Activated T-helper 2 cell treated with anti-CD3 and anti-CD28 coated beads, Interferon-gamma antibody, Interleukin-2, Interleukin-4, amounts not matched to agents 10 μg/mL and 5 μg/mL and 100 μg/mL, durations not matched to agents 14 hours and 24 hours and 36 hours (primary cell): ENCODE measurements around the gene RAB3D. TPM values are rescaled to one million over a fixed set of nuclear protein-coding genes. Genes with fewer than 3 reads are reported as not detected.
"Not testable (repeated sequence)": the region's sequence is repeated elsewhere in the genome, so short reads cannot be mapped to it uniquely, and the experiment has no call there.

Experiments used
- DNase-seq: peaks from one replicate; pipeline ENCODE4 v3.0.0; 2021; ENCODE audit warnings: low spot score
- H3K27ac Mint-ChIP-seq: one replicate; pipeline ENCODE4 v1.8.0; 2021; ENCODE audit warnings: mixed read lengths
- H3K27me3 Mint-ChIP-seq: one replicate; pipeline ENCODE4 v1.8.0; 2021; ENCODE audit warnings: low read depth, mixed read lengths
- H3K36me3 Mint-ChIP-seq: one replicate; pipeline ENCODE4 v1.8.0; 2021; ENCODE audit warnings: low read depth, mixed read lengths
- H3K4me1 Mint-ChIP-seq: one replicate; pipeline ENCODE4 v1.8.0; 2021; ENCODE audit warnings: low read depth, mixed read lengths
- H3K4me3 Mint-ChIP-seq: one replicate; pipeline ENCODE4 v1.8.0; 2021; ENCODE audit warnings: low read depth, mild to moderate bottlenecking, moderate library complexity, mixed read lengths
- H3K9me3 Mint-ChIP-seq: one replicate; pipeline ENCODE4 v1.8.0; 2021; ENCODE audit warnings: mixed read lengths
- intact Hi-C: fragments of 100-400 bp; cut with micrococcal nuclease; formaldehyde crosslinking; loops from one replicate; pipeline ENCODE4 v1.15.1; 2023
- total RNA-seq: library from RNA; stranded (reverse); gene quantifications from 2 replicates; pipeline ENCODE4 v1.2.3, GENCODE V29; 2022

RAB3D gene
- total RNA-seq, 1 donor from 2014 or later, result 9.3 TPM

- peaks cover 20% of the 10 kb centered on the region for H3K4me1 Mint-ChIP-seq
- H3K9me3 Mint-ChIP-seq, result peaks cover 12% of the 10 kb centered on the region
- H3K4me3 Mint-ChIP-seq, result peak overlapping the region; percentile 96
- intact Hi-C loops, result no loop called here
- peaks cover 11% of the 10 kb centered on the region for H3K36me3 Mint-ChIP-seq
- H3K27ac Mint-ChIP-seq, result peak overlapping the region; percentile 94
- H3K27me3 Mint-ChIP-seq, result no peaks in the 10 kb centered on the region
- no peak for DNase-seq
Observed at GRCh38 chr19:11345122-11345803, 5.8 kb upstream of the RAB3D start.

- Mint-ChIP-seq H3K9me3 (no peaks in the 10 kb centered on the region), H3K4me1 (peaks cover 32% of the 10 kb centered on the region), H3K27me3 (no peaks in the 10 kb centered on the region), H3K27ac (no peak overlapping the region), H3K36me3 (peaks cover 3% of the 10 kb centered on the region), H3K4me3 (no peak overlapping the region)
- DNase-seq, result no peak
- intact Hi-C loops, result no loop called here
Observed at GRCh38 chr19:11342429-11342828, 3.0 kb upstream of the RAB3D start.

GRCh38 chr19:11340099-11340467 is 626 bp upstream of the RAB3D start:
- Mint-ChIP-seq H3K36me3 (peaks cover 16% of the 10 kb centered on the region), H3K4me1 (peaks cover 22% of the 10 kb centered on the region), H3K4me3 (peak overlapping the region; percentile 84)
- intact Hi-C loops, H3K27me3 Mint-ChIP-seq, H3K9me3 Mint-ChIP-seq, H3K27ac Mint-ChIP-seq, DNase-seq: not testable (repeated sequence)

- peaks cover 18% of the 10 kb centered on the region for H3K36me3 Mint-ChIP-seq
Observed at GRCh38 chr19:11338569-11339253, 746 bp downstream of the RAB3D start.

GRCh38 chr19:11338121-11338520 is 1.3 kb downstream of the RAB3D start:
- intact Hi-C loops, result loop anchor here (5.0 kb wide), 1 partner anchor 41 kb away; the partner anchor contains the start of gene TSPAN16
- peak overlapping the region; percentile 8 for H3K4me3 Mint-ChIP-seq
- no peak for DNase-seq
- no peak overlapping the region for H3K27ac Mint-ChIP-seq
- H3K4me1 Mint-ChIP-seq, result peaks cover 19% of the 10 kb centered on the region
- H3K9me3 Mint-ChIP-seq, result no peaks in the 10 kb centered on the region
- no peaks in the 10 kb centered on the region for H3K27me3 Mint-ChIP-seq
- H3K36me3 Mint-ChIP-seq, result peaks cover 21% of the 10 kb centered on the region

More at GRCh38 chr19:11338569-11339253, 746 bp downstream of the RAB3D start:
- no peaks in the 10 kb centered on the region for H3K27me3 Mint-ChIP-seq
- H3K9me3 Mint-ChIP-seq, result no peaks in the 10 kb centered on the region
- intact Hi-C loops, result loop anchor here (5.0 kb wide), 1 partner anchor 41 kb away; the partner anchor contains the start of gene TSPAN16
- H3K4me3 Mint-ChIP-seq, result peak overlapping the region; percentile 84
- peaks cover 19% of the 10 kb centered on the region for H3K4me1 Mint-ChIP-seq
- H3K27ac Mint-ChIP-seq, result no peak overlapping the region
- DNase-seq, result no peak

GRCh38 chr19:11337080-11337479 is 2.4 kb downstream of the RAB3D start:
- H3K4me1 Mint-ChIP-seq, result peaks cover 19% of the 10 kb centered on the region
- H3K4me3 Mint-ChIP-seq, result peak overlapping the region; percentile 17
- peaks cover 21% of the 10 kb centered on the region for H3K36me3 Mint-ChIP-seq
- no peaks in the 10 kb centered on the region for H3K27me3 Mint-ChIP-seq
- no peak for DNase-seq
- H3K27ac Mint-ChIP-seq, result no peak overlapping the region
- intact Hi-C loops, result loop anchor here (5.0 kb wide), 1 partner anchor 40 kb away; the partner anchor contains the start of gene TSPAN16
- H3K9me3 Mint-ChIP-seq, result no peaks in the 10 kb centered on the region

- H3K27ac Mint-ChIP-seq, result no peak overlapping the region
- no peak overlapping the region for H3K4me3 Mint-ChIP-seq
- intact Hi-C loops, result loop anchor here (5.0 kb wide), 1 partner anchor 38 kb away; the partner anchor contains the start of gene TSPAN16
- peaks cover 21% of the 10 kb centered on the region for H3K36me3 Mint-ChIP-seq
- no peaks in the 10 kb centered on the region for H3K9me3 Mint-ChIP-seq
- peaks cover 19% of the 10 kb centered on the region for H3K4me1 Mint-ChIP-seq
- no peak for DNase-seq
- no peaks in the 10 kb centered on the region for H3K27me3 Mint-ChIP-seq
Observed at GRCh38 chr19:11335449-11336146, 3.9 kb downstream of the RAB3D start.

- peaks cover 21% of the 10 kb centered on the region for H3K36me3 Mint-ChIP-seq
- H3K4me3 Mint-ChIP-seq, DNase-seq, H3K27ac Mint-ChIP-seq, H3K9me3 Mint-ChIP-seq, H3K27me3 Mint-ChIP-seq, intact Hi-C loops: not testable (repeated sequence)
- peaks cover 12% of the 10 kb centered on the region for H3K4me1 Mint-ChIP-seq
Observed at GRCh38 chr19:11333838-11334237, 5.6 kb downstream of the RAB3D start.

- H3K27me3 Mint-ChIP-seq, result no peaks in the 10 kb centered on the region
- no peaks in the 10 kb centered on the region for H3K9me3 Mint-ChIP-seq
- peaks cover 4% of the 10 kb centered on the region for H3K4me1 Mint-ChIP-seq
- intact Hi-C loops, result no loop called here
- peaks cover 21% of the 10 kb centered on the region for H3K36me3 Mint-ChIP-seq
- H3K27ac Mint-ChIP-seq, result no peak overlapping the region
- DNase-seq, result no peak
- no peak overlapping the region for H3K4me3 Mint-ChIP-seq
Observed at GRCh38 chr19:11332822-11333221, 6.6 kb downstream of the RAB3D start.

- H3K27ac Mint-ChIP-seq, result no peak overlapping the region
- H3K9me3 Mint-ChIP-seq, result no peaks in the 10 kb centered on the region
- no peak for DNase-seq
- no peaks in the 10 kb centered on the region for H3K4me1 Mint-ChIP-seq
- H3K36me3 Mint-ChIP-seq, result peaks cover 23% of the 10 kb centered on the region
- intact Hi-C loops, result no loop called here
- H3K27me3 Mint-ChIP-seq, result no peaks in the 10 kb centered on the region
- no peak overlapping the region for H3K4me3 Mint-ChIP-seq
Observed at GRCh38 chr19:11331502-11331901, 8.0 kb downstream of the RAB3D start.

GRCh38 chr19:11330127-11330526 is 9.3 kb downstream of the RAB3D start:
- DNase-seq, result no peak
- no peaks in the 10 kb centered on the region for H3K27me3 Mint-ChIP-seq
- H3K36me3 Mint-ChIP-seq, result peaks cover 11% of the 10 kb centered on the region
- H3K4me3 Mint-ChIP-seq, result no peak overlapping the region
- no peaks in the 10 kb centered on the region for H3K9me3 Mint-ChIP-seq
- no peak overlapping the region for H3K27ac Mint-ChIP-seq
- intact Hi-C loops, result no loop called here
- peaks cover 3% of the 10 kb centered on the region for H3K4me1 Mint-ChIP-seq

- peaks cover 3% of the 10 kb centered on the region for H3K36me3 Mint-ChIP-seq
- no peaks in the 10 kb centered on the region for H3K9me3 Mint-ChIP-seq
- intact Hi-C loops, result no loop called here
- H3K27ac Mint-ChIP-seq, result no peak overlapping the region
- peaks cover 31% of the 10 kb centered on the region for H3K4me1 Mint-ChIP-seq
- no peak for DNase-seq
- H3K27me3 Mint-ChIP-seq, result no peaks in the 10 kb centered on the region
- no peak overlapping the region for H3K4me3 Mint-ChIP-seq
Observed at GRCh38 chr19:11325544-11325943, 13.9 kb downstream of the RAB3D start.
